HepG2 (cell line): ENCODE results near the gene PCDHGA1. TPM values are rescaled to one million over a fixed set of nuclear protein-coding genes. Genes with fewer than 3 reads are reported as not detected.

Source experiments
- ATAC-seq: fragments of 200-7000 bp; cut with Tn5 transposase; 3 replicates; pipeline ENCODE4 v1.9.1; 2020; ENCODE audit warnings: mild to moderate bottlenecking, moderate library complexity
- BruUV-seq: library from RNA; stranded (reverse); fragments of 400-500 nt; replicated peaks from 2 replicates; lab custom pipeline; 2021; lab: Mats Ljungman, UMichigan
- CTCF ChIA-PET: fragments of 300-600 bp; formaldehyde crosslinking; extraction: SDS; loops from one replicate; lab custom pipeline; 2021; ENCODE audit warnings: low total read pairs, inconsistent platforms, low intra/inter-chr PET ratio; lab: Yijun Ruan, JAX
- POLR2A ChIA-PET: fragments of 350-600 bp; sonication (Branson Sonifier 250); formaldehyde crosslinking; loops from one replicate; lab custom pipeline; 2020; ENCODE audit warnings: antibody characterized with exemption, inconsistent platforms; lab: Yijun Ruan, JAX
- DNase-seq: peaks from one replicate; pipeline ENCODE4 v3.0.0-alpha.2; 2015; ENCODE audit warnings: low spot score
- FAIRE-seq: peaks from 3 replicates; lab custom pipeline; 2011; peaks lifted over from hg19 to GRCh38; lab: Jason Lieb, UNC
- H2AFZ ChIP-seq: one replicate; pipeline ENCODE4 v1.6.1; 2011; ENCODE audit warnings: low read length, inconsistent platforms
- H3K27ac ChIP-seq: fragments of 300-600 bp; 3 replicates; pipeline ENCODE4 v1.8.0; 2011; ENCODE audit warnings: mixed run types, mild to moderate bottlenecking, mixed read lengths, low read length, inconsistent platforms; ENCODE audit not compliant: insufficient read depth; ENCODE audit errors: extremely low read length
- H3K27me3 ChIP-seq, 2 experiments: fragments of 200-600 bp in 1 of 2; 2 replicates in 1 of 2; 3 replicates in 1 of 2; pipeline versions ENCODE4 v1.6.0 to v1.8.0; 2011; ENCODE audit warnings: low read length in 2 of 2, mild to moderate bottlenecking in 2 of 2, moderate library complexity in 2 of 2, inconsistent platforms in 1 of 2; ENCODE audit not compliant: insufficient read depth in 2 of 2, control insufficient read depth in 1 of 2
- H3K36me3 ChIP-seq, 2 experiments: fragments of 200-600 bp in 1 of 2; replicated peaks in 1 of 2; 2 replicates in 1 of 2; 3 replicates in 1 of 2; pipeline versions ENCODE4 v1.5.1 to v1.8.0; 2011; ENCODE audit warnings: low read length in 2 of 2, inconsistent platforms in 1 of 2; ENCODE audit not compliant: insufficient read depth in 2 of 2, control insufficient read depth in 1 of 2
- H3K4me1 ChIP-seq: 2 replicates; pipeline ENCODE4 v1.5.1; 2012; ENCODE audit warnings: low read length, inconsistent platforms; ENCODE audit not compliant: insufficient read depth
- H3K4me2 ChIP-seq: 2 replicates; pipeline ENCODE4 v1.6.0; 2011; ENCODE audit warnings: low read depth, low read length, inconsistent platforms
- H3K4me3 ChIP-seq, 3 experiments: fragments of 200-600 bp in 1 of 3; sonication (generic), shearing (Covaris generic) in 1 of 3; replicated peaks in 1 of 3; 2 replicates each; pipeline ENCODE4 v1.5.1; 2011 to 2016; ENCODE audit warnings: low read length in 3 of 3, inconsistent platforms in 2 of 3, low read depth in 2 of 3, mild to moderate bottlenecking in 2 of 3, control low read depth in 1 of 3, mixed read lengths in 1 of 3; ENCODE audit not compliant: insufficient read depth in 1 of 3
- H3K79me2 ChIP-seq: one replicate; pipeline ENCODE4 v1.6.1; 2011; ENCODE audit warnings: low read length, inconsistent platforms; ENCODE audit not compliant: insufficient read depth
- H3K9ac ChIP-seq: 2 replicates; pipeline ENCODE4 v1.6.0; 2011; ENCODE audit warnings: mild to moderate bottlenecking, low read depth, low read length, inconsistent platforms; ENCODE audit not compliant: insufficient read depth
- H3K9me3 ChIP-seq: 2 replicates; pipeline ENCODE4 v1.5.1; 2012; ENCODE audit warnings: mild to moderate bottlenecking, low read length
- H4K20me1 ChIP-seq: 2 replicates; pipeline ENCODE4 v1.6.0; 2011; ENCODE audit warnings: inconsistent platforms, mild to moderate bottlenecking, low read length, moderate library complexity; ENCODE audit not compliant: insufficient read depth
- CEBPB ChIP-seq: IDR thresholded peaks from 2 replicates; pipeline ENCODE4 v1.6.1; 2011; ENCODE audit warnings: low read depth, low read length, improper control_type of control experiment, borderline replicate concordance
- CREBL2 ChIP-seq: sonication (generic); formaldehyde crosslinking; IDR thresholded peaks from 2 replicates; pipeline ENCODE4 v1.8.1; 2023; ENCODE audit warnings: missing genetic modification reagents, mild to moderate bottlenecking, borderline replicate concordance
- EED ChIP-seq: sonication (generic); formaldehyde crosslinking; IDR thresholded peaks from 2 replicates; pipeline ENCODE4 v1.5.0; 2020; ENCODE audit warnings: mild to moderate bottlenecking, missing genetic modification reagents
- HMG20B ChIP-seq: conservative IDR thresholded peaks from 2 replicates; pipeline ENCODE4 v1.6.1; 2016; ENCODE audit warnings: missing genetic modification reagents, missing compliant biosample characterization
- MNT ChIP-seq: fragments of 450-650 bp; IDR thresholded peaks from 2 replicates; pipeline ENCODE4 v1.6.1; 2016
- NFATC3 ChIP-seq: sonication (generic); formaldehyde crosslinking; IDR thresholded peaks from 2 replicates; pipeline ENCODE4 v1.5.1; 2020; ENCODE audit warnings: mild to moderate bottlenecking, missing genetic modification reagents
- SALL1 ChIP-seq: sonication (generic); formaldehyde crosslinking; IDR thresholded peaks from 2 replicates; pipeline ENCODE4 v1.8.0; 2022; ENCODE audit warnings: mild to moderate bottlenecking, missing genetic modification reagents
- SRF ChIP-seq: IDR thresholded peaks from 2 replicates; pipeline ENCODE4 v1.6.1; 2011; ENCODE audit warnings: mild to moderate bottlenecking, low read depth, low read length, moderate library complexity
- ZBTB43 ChIP-seq: sonication (generic); formaldehyde crosslinking; conservative IDR thresholded peaks from 2 replicates; pipeline ENCODE4 v1.4.0; 2020; ENCODE audit warnings: missing genetic modification reagents
- ZMAT5 ChIP-seq: sonication (generic); formaldehyde crosslinking; IDR thresholded peaks from 2 replicates; pipeline ENCODE4 v1.5.0; 2020; ENCODE audit warnings: mild to moderate bottlenecking, low read depth, missing genetic modification reagents, borderline replicate concordance
- ZNF280B ChIP-seq: sonication (generic); formaldehyde crosslinking; IDR thresholded peaks from 2 replicates; pipeline ENCODE4 v1.5.0; 2020; ENCODE audit warnings: missing genetic modification reagents, mild to moderate bottlenecking, borderline replicate concordance
- WGBS: methylation state at CpG from one replicate; pipeline ENCODE4 v1.1.6; 2017; ENCODE audit warnings: low lambda C conversion rate; 5-methylcytosine and 5-hydroxymethylcytosine counted together
- in situ Hi-C: cut with HindIII; loops from 2 replicates; pipeline ENCODE4 v1.10.0; 2017; ENCODE audit warnings: low pct_unique_long_range_greater_than_20kb; ENCODE audit not compliant: extremely low pct_ligation_motif_present
- intact Hi-C: fragments of 100-400 bp; cut with micrococcal nuclease; formaldehyde crosslinking; loops from one replicate; pipeline ENCODE4 v1.10.0; 2022; ENCODE audit not compliant: unreplicated experiment
- polyA plus RNA-seq, 8 experiments: library from polyadenylated mRNA; depleted of rRNA in 3 of 8; stranded (reverse) in 7 of 8; unstranded in 1 of 8; fragments of >200 nt; fragmentation: Illumina TruSeq in 4 of 8; extraction: Trizol in 4 of 8; gene quantifications; 2 replicates each; pipeline versions ENCODE4 v1.2.1 to v1.2.3, GENCODE V29; 2011 to 2016; ENCODE audit warnings: low read depth in 4 of 8, missing spikeins in 1 of 8, mixed read lengths in 1 of 8; ENCODE audit not compliant: insufficient read depth in 1 of 8
- total RNA-seq, 5 experiments: library from RNA; depleted of rRNA; stranded (reverse); fragments of >200 nt; fragmentation: Illumina TruSeq; extraction: Trizol; gene quantifications; 2 replicates each; pipeline ENCODE4 v1.2.3, GENCODE V29; 2016; ENCODE audit warnings: low read depth in 1 of 5

Gene PCDHGA1
- total and polyA plus RNA-seq, 2 of the 13 experiments (the other 11 are each of a cell fraction or from before 2014, with no cell fraction given): 0.31 to 0.40 TPM

- DNase-seq (no peak), FAIRE-seq (no peak), ATAC-seq (no peak)
- TF ChIP-seq CEBPB (peak; percentile 33; the same call in 1 of the 2 replicates), EED (CRISPR knock-in tag) (no peak)
- H3K4me3 ChIP-seq: no peak overlapping the region
- in situ Hi-C loops: loop anchor here (10.0 kb wide), 1 partner anchor 174 kb away; the partner anchor contains the start of genes PCDHGA4, PCDHGB1 and PCDHGB2
- intact Hi-C loops: loop anchor here (10.0 kb wide), 1 partner anchor 174 kb away; the partner anchor contains the start of genes PCDHGA4, PCDHGB1 and PCDHGB2
- H3K36me3 ChIP-seq: peaks cover 37 to 79% of the 10 kb centered on the region in 2 experiments
- H3K4me2 ChIP-seq: no peak overlapping the region
- WGBS: 94% methylated on average over 11 of the region's 11 CpGs
- POLR2A ChIA-PET: no interaction called here
- peaks cover 39% of the 10 kb centered on the region for H3K4me1 ChIP-seq
- H3K27ac ChIP-seq: no peak overlapping the region
- BruUV-seq: no TSS peak
- no peak overlapping the region for H3K9ac ChIP-seq
- no peak overlapping the region for H2AFZ ChIP-seq
- H4K20me1 ChIP-seq: peaks cover 5% of the 10 kb centered on the region; the same call in 1 of the 2 replicates
- no peaks in the 10 kb centered on the region for H3K79me2 ChIP-seq
- CTCF ChIA-PET: no interaction called here
- H3K9me3 ChIP-seq: no peaks in the 10 kb centered on the region
- no peaks in the 10 kb centered on the region for H3K27me3 ChIP-seq
These were observed 198.1 kb downstream of the PCDHGA1 start for GRCh38 chr5:141528291-141528984.

- FAIRE-seq: no peak
- Histone ChIP-seq H3K27ac (no peak overlapping the region), H3K27me3 (no peaks in the 10 kb centered on the region), H3K36me3 (peaks cover 38 to 79% of the 10 kb centered on the region in 2 experiments), H3K4me3 (no peak overlapping the region), H3K4me2 (no peak overlapping the region), H4K20me1 (peaks cover 5% of the 10 kb centered on the region; the same call in 1 of the 2 replicates), H3K79me2 (no peaks in the 10 kb centered on the region), H3K9me3 (no peaks in the 10 kb centered on the region), H3K4me1 (peaks cover 39% of the 10 kb centered on the region), H3K9ac (no peak overlapping the region), H2AFZ (no peak overlapping the region)
- WGBS: 98% methylated on average over 5 of the region's 5 CpGs
- no peak for DNase-seq
- in situ Hi-C loops (loop anchor here (10.0 kb wide), 1 partner anchor 174 kb away; the partner anchor contains the start of genes PCDHGA4, PCDHGB1 and PCDHGB2), intact Hi-C loops (loop anchor here (10.0 kb wide), 1 partner anchor 174 kb away; the partner anchor contains the start of genes PCDHGA4, PCDHGB1 and PCDHGB2)
- BruUV-seq: no TSS peak
- ATAC-seq: no peak
- POLR2A ChIA-PET: no interaction called here
- CTCF ChIA-PET: no interaction called here
- no peak for TF ChIP-seq ZMAT5 (CRISPR knock-in tag)
- TF ChIP-seq ZBTB43 (CRISPR knock-in tag): no peak
- TF ChIP-seq SALL1 (CRISPR knock-in tag): no peak
- TF ChIP-seq HMG20B: no peak
- TF ChIP-seq SRF: no peak
- TF ChIP-seq NFATC3 (CRISPR knock-in tag): no peak
- no peak for TF ChIP-seq ZNF280B (CRISPR knock-in tag)
- no peak for TF ChIP-seq CREBL2 (CRISPR knock-in tag)
- TF ChIP-seq MNT: no peak
These were observed 198.7 kb downstream of the PCDHGA1 start for GRCh38 chr5:141529002-141529401.
